ENCODE measurements around the gene FADS6. TPM values are rescaled to one million over a fixed set of nuclear protein-coding genes. Genes with fewer than 3 reads are reported as not detected.

Gene FADS6
- total RNA-seq, 4 donors from 2014 or later: 4.9 to 19.9 (median 6.8) TPM

GRCh38 chr17:74868251-74868907, 25.1 kb downstream of the FADS6 start:
- WGBS, 2 donors: 81 to 86% methylated on average over 12 of the region's 12 CpGs
- DNase-seq (ENCODE audit: low spot score in 2 of 2): no peak
- intact Hi-C loops (cut with DNase I; ENCODE audit: low total_unique reads): loop anchor here (10.0 kb wide), 1 partner anchor 124 kb away; the partner anchor contains the start of gene NHERF1
- TF ChIP-seq CTCF (IDR thresholded peaks at IDR 0.05): no peak
- TF ChIP-seq POLR2A (IDR thresholded peaks at IDR 0.05): no peak
- no peak overlapping the region for H3K4me3 ChIP-seq (ENCODE audit: low read depth, poor library complexity, severe bottlenecking)

- H3K4me3 ChIP-seq (ENCODE audit: low read depth, poor library complexity, severe bottlenecking): no peak overlapping the region
- WGBS, 2 donors: 72 to 79% methylated on average over 19 of the region's 19 CpGs
- intact Hi-C loops (cut with DNase I; ENCODE audit: low total_unique reads): loop anchor here (10.0 kb wide), 1 partner anchor 122 kb away; the partner anchor contains the start of gene NHERF1
These were observed 27.1 kb downstream of the FADS6 start for GRCh38 chr17:74866198-74866835.

GRCh38 chr17:74865504-74866197, 27.8 kb downstream of the FADS6 start:
- no peak for DNase-seq (ENCODE audit: low spot score in 2 of 2)
- WGBS, 2 donors: 67 to 78% methylated on average over 17 to 19 of the region's 19 CpGs
- no peak overlapping the region for H3K4me3 ChIP-seq (ENCODE audit: low read depth, poor library complexity, severe bottlenecking)
- no peak for TF ChIP-seq CTCF (IDR thresholded peaks at IDR 0.05)
- TF ChIP-seq POLR2A (IDR thresholded peaks at IDR 0.05): no peak
- intact Hi-C loops (cut with DNase I; ENCODE audit: low total_unique reads): loop anchor here (10.0 kb wide), 1 partner anchor 121 kb away; the partner anchor contains the start of gene NHERF1

More at GRCh38 chr17:74866198-74866835, 27.1 kb downstream of the FADS6 start:
- TF ChIP-seq POLR2A (IDR thresholded peaks at IDR 0.05): no peak
- TF ChIP-seq CTCF (IDR thresholded peaks at IDR 0.05): no peak
- no peak for DNase-seq (ENCODE audit: low spot score in 2 of 2)

GRCh38 chr17:74864866-74865395, 28.5 kb downstream of the FADS6 start:
- no peak overlapping the region for H3K4me3 ChIP-seq (ENCODE audit: low read depth, poor library complexity, severe bottlenecking)
- peak in 1 of 3 donors; percentile 87 for TF ChIP-seq CTCF (IDR thresholded peaks at IDR 0.05)
- no peak for TF ChIP-seq POLR2A (IDR thresholded peaks at IDR 0.05)
- peak; percentile 54 to 96 for DNase-seq (ENCODE audit: low spot score in 2 of 2)
- intact Hi-C loops (cut with DNase I; ENCODE audit: low total_unique reads): loop anchor here (5.0 to 10.0 kb wide), 2 partner anchors 73 to 120 kb away; partner anchors contain the start of gene NHERF1
- WGBS, 2 donors: 23 to 25% methylated on average over 11 of the region's 11 CpGs

- TF ChIP-seq POLR2A (IDR thresholded peaks at IDR 0.05) (no peak), CTCF (IDR thresholded peaks at IDR 0.05) (no peak)
- H3K4me3 ChIP-seq (ENCODE audit: low read depth, poor library complexity, severe bottlenecking): no peak overlapping the region
- 85 to 91% methylated on average over 14 to 15 of the region's 15 CpGs for WGBS, 2 donors
- intact Hi-C loops (cut with DNase I; ENCODE audit: low total_unique reads): loop anchor here (5.0 to 10.0 kb wide), 2 partner anchors 72 to 120 kb away; partner anchors contain the start of gene NHERF1
- DNase-seq (ENCODE audit: low spot score in 2 of 2): no peak
These were observed 29.1 kb downstream of the FADS6 start for GRCh38 chr17:74864297-74864865.
